Measurements from ENCODE around the gene CIT. TPM values are rescaled to one million over a fixed set of nuclear protein-coding genes. Genes with fewer than 3 reads are reported as not detected.
A peak's percentile ranks its signal among the peaks of the same experiment; 100 is the strongest.

Gene CIT
- total and polyA plus RNA-seq, 9 donors: 0.39 to 3.6 (median 1.7) TPM

DNA sequence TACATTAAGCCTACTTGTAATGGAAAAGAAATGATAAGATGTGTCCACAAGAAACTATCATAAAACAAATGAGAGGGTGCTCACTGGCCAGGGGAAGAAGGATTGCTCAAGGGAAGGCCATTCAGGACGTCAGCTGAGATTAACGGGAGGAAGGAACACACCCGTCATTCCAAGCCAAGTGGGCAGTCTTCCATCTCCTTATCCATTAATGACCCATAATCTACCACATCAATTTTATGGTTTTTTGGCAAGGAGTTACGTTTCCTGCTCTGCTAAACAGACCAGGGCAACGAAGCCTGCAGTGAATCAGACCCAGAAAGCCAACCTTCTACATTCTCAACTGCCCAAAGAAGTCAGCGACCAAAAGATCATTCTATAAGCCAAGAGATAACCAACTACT, 184.1 kb downstream of the CIT start:
- H3K4me1 ChIP-seq (ENCODE audit: insufficient read depth): peaks cover 4% of the 10 kb centered on the region
- no peak overlapping the region for H3K27ac ChIP-seq
- intact Hi-C loops (cut with DNase I): no loop called here
- H3K36me3 ChIP-seq: no peaks in the 10 kb centered on the region
- no peaks in the 10 kb centered on the region for H3K27me3 ChIP-seq
- no peak overlapping the region for H3K4me3 ChIP-seq
- TF ChIP-seq, protein P1, sequence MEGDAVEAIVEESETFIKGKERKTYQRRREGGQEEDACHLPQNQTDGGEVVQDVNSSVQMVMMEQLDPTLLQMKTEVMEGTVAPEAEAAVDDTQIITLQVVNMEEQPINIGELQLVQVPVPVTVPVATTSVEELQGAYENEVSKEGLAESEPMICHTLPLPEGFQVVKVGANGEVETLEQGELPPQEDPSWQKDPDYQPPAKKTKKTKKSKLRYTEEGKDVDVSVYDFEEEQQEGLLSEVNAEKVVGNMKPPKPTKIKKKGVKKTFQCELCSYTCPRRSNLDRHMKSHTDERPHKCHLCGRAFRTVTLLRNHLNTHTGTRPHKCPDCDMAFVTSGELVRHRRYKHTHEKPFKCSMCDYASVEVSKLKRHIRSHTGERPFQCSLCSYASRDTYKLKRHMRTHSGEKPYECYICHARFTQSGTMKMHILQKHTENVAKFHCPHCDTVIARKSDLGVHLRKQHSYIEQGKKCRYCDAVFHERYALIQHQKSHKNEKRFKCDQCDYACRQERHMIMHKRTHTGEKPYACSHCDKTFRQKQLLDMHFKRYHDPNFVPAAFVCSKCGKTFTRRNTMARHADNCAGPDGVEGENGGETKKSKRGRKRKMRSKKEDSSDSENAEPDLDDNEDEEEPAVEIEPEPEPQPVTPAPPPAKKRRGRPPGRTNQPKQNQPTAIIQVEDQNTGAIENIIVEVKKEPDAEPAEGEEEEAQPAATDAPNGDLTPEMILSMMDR (IDR thresholded peaks at IDR 0.05): no peak
- TF ChIP-seq POLR2A (IDR thresholded peaks at IDR 0.05): no peak
- no peak for TF ChIP-seq EP300 (IDR thresholded peaks at IDR 0.05)
- peak in 2 of 5 donors; percentile 31 to 36 for DNase-seq
- H3K9me3 ChIP-seq: no peaks in the 10 kb centered on the region
- 8 to 14% (median 12%) methylated on average over 6 of the region's 6 CpGs for WGBS, 3 donors

GRCh38 chr12:119692410-119692809, 184.7 kb downstream of the CIT start:
- peaks cover 4% of the 10 kb centered on the region for H3K4me1 ChIP-seq (ENCODE audit: insufficient read depth)
- H3K36me3 ChIP-seq: no peaks in the 10 kb centered on the region
- H3K27me3 ChIP-seq: no peaks in the 10 kb centered on the region
- TF ChIP-seq EP300 (IDR thresholded peaks at IDR 0.05) (no peak), POLR2A (IDR thresholded peaks at IDR 0.05) (no peak)
- TF ChIP-seq, protein P1 (IDR thresholded peaks at IDR 0.05): no peak
- no peak overlapping the region for H3K27ac ChIP-seq
- no peak overlapping the region for H3K4me3 ChIP-seq
- no peaks in the 10 kb centered on the region for H3K9me3 ChIP-seq
- 19 to 35% (median 32%) methylated on average over 5 of the region's 5 CpGs for WGBS, 3 donors
- intact Hi-C loops (cut with DNase I): no loop called here
- DNase-seq: no peak

DNA sequence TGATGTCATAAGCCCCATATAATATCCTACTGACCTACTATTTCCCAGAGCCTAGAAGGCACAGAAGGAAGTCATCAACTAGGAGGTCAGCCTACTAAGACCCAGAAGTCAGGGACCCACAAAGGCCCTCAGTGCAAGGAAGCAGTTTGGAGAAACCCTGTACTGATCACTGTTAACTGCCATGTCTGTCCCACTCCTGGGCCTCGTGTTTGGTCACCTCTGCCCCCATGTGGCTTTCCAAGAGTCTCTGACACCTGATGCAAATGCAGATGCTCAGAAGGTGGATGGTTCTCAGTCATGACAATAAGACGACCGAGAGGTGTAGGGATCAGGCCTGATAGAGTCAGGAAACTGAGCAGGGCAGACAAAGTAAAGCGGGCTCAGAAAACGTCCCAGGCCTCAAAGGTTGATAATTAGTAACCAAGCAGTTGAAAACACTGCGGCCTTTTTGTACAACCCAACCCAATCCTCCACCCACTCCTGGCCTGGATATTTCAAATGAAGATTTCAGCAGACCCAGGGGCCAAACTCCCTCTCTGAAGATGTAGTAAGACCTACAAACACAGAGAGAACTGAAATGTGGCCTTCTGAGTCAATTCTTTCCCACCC, 185.8 kb downstream of the CIT start:
- Histone ChIP-seq H3K27me3 (no peaks in the 10 kb centered on the region), H3K4me1 (ENCODE audit: insufficient read depth) (peaks cover 4% of the 10 kb centered on the region), H3K4me3 (no peak overlapping the region), H3K27ac (no peak overlapping the region), H3K36me3 (no peaks in the 10 kb centered on the region), H3K9me3 (no peaks in the 10 kb centered on the region)
- WGBS, 3 donors: 88 to 92% (median 89%) methylated on average over 6 of the region's 6 CpGs
- no peak for DNase-seq
- intact Hi-C loops (cut with DNase I): no loop called here
- TF ChIP-seq EP300 (IDR thresholded peaks at IDR 0.05) (no peak), POLR2A (IDR thresholded peaks at IDR 0.05) (no peak)
- TF ChIP-seq, protein P1 (IDR thresholded peaks at IDR 0.05): no peak

DNA sequence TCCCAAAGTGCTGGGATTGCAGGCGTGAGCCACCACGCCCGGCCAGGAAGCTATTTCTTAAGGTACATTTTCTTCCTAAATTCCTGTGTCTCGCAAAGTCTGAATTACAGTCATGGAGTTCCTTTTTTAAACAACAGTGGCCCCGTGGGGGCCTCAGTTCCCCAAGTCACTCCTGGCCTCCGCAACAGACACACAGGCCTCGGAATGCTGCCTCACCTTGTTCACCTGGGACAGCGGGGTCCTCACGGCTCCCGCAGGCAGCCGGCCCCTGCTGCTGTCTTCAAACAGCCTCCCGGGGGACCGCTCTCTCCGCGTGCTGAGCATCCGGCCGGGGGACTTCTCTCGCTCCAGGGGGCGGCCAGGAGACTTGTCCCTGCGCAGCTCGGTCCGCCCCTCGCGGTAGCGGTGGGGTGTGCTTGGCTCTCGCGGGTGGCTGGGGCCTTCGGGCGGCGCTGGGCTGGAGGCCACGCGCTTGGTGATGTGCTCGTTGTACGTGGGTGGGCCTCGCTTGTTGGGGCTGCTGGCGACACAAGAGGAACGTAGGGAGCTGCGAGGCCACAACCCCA, 187.1 kb downstream of the CIT start:
- DNase-seq: no peak
- Histone ChIP-seq H3K27ac (no peak overlapping the region), H3K9me3 (no peaks in the 10 kb centered on the region), H3K4me1 (ENCODE audit: insufficient read depth) (peaks cover 7% of the 10 kb centered on the region), H3K27me3 (no peaks in the 10 kb centered on the region), H3K36me3 (no peaks in the 10 kb centered on the region), H3K4me3 (no peak overlapping the region)
- TF ChIP-seq, protein P1 (IDR thresholded peaks at IDR 0.05): no peak
- TF ChIP-seq EP300 (IDR thresholded peaks at IDR 0.05): no peak
- intact Hi-C loops (cut with DNase I): no loop called here
- WGBS, 3 donors: 97% methylated on average over 32 to 38 of the region's 38 CpGs
